A549 treated with CORT108297 at 1 μM for 4 hours (cell line): Measurements from ENCODE around the gene CFAP61. TPM values are rescaled to one million over a fixed set of nuclear protein-coding genes. Genes with fewer than 3 reads are reported as not detected.

Source experiments
- total RNA-seq: library from RNA; stranded (reverse); fragments of 200-300 nt; extraction: Qiagen RNA extraction; gene quantifications from 5 replicates; pipeline ENCODE4 v1.2.3, GENCODE V29; 2022

Gene CFAP61, protein sequence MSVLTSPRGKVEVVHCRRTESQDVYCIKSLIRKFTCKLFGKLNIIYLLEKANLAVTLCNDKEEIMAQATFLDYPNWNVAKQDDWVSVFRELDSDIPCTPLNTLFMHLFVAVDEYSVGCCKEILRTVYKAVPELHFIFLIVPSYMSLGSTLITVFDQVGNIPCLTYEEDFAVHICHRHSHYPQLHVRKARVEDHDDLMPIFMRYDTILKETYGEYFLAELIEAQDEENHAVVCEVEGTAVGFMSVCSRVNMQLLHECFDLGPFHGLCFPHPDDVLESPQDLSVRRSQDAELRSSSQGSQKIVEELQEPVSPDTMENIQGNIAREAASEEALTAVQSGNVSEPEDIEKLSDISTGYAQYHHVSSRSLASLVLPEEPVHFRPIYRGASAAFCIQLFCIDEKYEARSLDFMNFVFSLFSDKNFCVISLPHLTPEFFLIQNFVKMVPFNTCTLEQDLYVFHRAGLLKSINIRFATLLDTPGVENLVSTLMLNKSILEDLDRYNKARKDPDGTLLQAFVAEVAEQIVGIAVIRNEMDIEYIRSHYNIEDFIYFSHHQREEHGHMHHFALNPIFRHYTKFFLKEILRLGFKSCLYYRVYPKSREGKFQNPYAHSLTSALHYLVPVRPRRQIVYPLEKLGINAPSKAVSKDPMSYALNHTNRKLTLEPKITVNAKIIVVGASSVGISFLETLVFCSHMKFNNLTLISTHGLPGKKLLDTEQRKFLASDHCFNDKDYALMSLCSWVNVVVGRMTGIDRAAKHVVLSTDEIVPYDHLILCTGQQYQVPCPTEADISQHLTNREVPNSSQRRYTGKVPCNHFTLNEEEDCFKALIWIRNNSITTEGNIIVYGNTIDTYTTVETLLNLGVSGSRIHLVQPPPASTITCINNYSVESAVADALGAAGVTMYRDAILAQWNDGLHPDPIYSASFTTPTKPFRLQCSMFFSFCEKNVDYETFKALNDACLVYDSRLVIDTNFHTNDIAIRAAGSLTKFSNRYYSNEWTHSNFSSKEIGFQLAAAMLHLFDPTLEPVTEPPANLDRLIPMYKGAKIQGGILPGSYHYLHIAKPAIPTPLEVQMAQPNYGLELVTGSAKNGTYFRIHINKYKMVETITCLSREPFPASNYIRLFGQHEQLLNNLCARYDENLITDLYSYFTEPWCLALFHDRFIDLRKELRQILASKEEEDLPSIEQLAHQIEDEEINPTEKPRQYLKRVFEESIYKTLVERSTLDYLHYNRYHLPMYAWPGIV
- 0.33 to 0.73 TPM (median 0.47 TPM) in 5 replicates for total RNA-seq

DNA sequence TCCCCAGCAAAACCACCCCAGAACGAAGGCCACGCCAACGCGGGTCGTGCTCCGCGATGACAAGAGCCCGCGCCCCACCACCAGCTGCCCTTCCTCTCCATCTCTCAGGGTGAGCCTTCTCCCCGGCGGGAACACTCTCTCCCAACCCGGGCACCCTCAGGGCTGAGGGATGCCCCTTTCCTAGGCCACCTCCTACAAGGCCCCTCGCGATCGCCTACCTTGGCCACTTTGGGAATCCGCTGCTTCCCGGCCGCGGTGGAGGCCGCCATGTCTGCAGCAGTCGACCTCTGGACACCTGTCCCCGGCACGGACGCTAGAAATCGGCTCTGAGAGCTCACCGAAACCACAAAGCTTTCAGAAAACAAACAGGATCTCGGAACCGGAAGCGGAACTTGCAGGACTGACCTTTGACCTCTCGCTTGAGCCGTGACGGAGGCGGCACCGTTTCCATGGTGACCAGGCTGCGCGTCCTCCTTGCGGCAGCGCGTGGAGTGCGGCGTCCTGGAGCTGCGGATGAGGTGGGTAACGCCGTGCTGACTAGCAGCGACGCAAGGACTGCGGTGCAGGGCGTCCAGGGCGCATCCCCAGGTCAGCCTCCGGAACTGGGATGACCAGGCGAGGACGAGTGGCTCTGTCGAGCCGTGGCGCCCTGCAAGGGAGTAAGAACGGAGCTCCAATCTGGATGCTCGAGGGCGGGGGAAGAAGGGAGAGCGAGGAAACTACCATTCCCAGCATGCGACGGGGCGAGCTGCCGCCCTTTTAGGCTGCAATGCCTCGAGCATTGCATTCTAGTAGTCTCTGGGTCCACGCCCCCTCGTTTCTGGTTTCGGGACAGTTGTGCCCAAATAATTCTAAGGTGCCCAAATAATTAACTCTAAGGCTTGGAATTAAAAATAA is at the start of gene CFAP61, which contains the start of gene CRNKL1:
Gene CFAP61, plus strand, starts transcription at position 459 of the 897 bp plus-strand sequence. CDS start 4,122 bp downstream, outside the sequence.
Gene CRNKL1, minus strand, starts transcription at position 393 of the 897 bp plus-strand sequence. Its CDS starts 124 bp downstream, at position 269.

DNA sequence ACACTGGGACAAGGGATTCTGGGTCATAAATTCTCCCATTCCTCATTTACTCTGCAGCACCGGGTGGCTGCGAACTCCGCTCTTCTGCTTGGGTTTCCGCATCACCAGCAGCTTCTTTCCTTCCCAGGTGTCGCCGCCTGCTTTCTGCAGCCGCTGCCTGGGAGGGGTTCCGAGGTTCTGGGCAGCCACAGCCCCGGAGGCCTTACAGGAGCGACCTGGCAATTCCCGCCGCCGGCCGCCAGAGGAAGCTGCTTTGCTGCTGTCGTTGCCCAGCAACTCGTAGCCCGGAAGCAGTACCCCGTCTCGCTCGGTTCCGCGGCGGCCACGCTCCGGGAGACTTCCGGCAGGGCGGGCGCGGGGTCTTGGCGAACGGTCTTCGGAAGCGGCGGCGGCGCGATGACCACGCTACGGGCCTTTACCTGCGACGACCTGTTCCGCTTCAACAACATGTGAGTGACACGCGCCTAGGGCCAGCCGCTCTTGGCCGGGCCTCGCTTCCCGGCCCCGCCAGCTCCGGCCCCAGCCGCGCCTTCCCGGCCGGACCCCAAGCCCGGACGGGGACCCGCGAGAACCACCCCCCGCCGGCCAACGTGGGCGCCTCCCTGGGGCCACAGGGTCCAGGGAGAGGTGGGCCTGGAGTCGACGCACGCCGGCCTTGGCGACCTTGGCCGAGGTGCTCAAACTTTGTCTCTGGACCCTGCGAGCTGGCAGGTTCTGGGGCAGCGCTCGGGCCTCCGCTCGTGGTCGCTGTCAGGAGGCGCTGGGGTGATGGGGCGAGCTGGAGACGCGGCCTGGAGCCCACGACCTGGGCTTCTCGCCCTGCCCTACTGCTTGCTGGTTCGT is 35.1 kb upstream of the CFAP61 start, which contains the start of gene NAA20:
Gene NAA20, plus strand, starts transcription at position 362 of the 843 bp plus-strand sequence. Its CDS starts 35 bp downstream, at position 397.

DNA sequence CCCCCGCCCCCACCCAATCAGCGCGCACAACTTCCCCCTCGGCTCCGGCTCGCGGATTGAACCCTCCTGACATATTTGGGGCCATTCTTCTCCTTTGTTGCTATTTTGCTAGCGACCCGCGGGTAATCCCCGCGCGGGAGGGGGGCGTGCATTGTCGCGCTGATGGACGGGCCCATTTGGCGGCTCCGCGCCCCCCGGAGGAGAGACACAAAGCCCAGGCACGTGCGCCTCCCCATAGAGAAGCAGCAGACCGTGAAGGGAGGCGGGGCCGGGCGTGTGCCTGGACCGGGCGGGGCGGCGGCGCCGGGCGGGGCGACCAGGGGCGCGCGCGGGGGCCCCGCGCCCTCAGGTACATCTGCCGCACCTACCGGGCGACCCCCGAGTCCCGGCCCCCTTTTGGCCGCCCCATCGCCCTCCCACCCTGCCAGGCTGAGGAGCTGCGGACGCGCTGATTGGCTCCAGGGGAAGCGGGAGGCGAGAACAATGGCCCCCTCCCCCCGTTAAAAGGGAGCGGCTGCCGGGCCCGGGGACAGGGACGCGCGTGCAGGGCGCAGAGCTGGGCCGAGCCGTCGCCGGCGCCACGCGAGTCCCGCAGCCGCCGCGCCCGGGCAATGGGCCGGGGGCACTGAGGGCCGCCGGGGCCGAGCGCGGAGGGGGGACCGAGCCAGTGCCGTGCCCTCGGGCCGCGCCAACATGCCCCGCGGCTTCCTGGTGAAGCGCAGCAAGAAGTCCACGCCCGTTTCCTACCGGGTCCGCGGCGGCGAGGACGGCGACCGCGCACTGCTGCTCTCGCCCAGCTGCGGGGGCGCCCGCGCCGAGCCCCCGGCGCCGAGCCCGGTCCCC is 315.5 kb downstream of the CFAP61 start, which contains the start of gene INSM1:
Gene INSM1, plus strand, starts transcription at position 530 of the 843 bp plus-strand sequence. Its CDS starts 164 bp downstream, at position 694.

Other genes starting within 250 kb of the CFAP61 start
- 140 to 162 TPM (median 142 TPM) in 5 replicates for gene NAA20, start 35.2 kb upstream of the CFAP61 start, total RNA-seq
- 21.7 to 25.1 TPM (median 23.4 TPM) in 5 replicates for gene CRNKL1, start 66 bp upstream of the CFAP61 start, total RNA-seq